Liver (tissue), 9 donors: ENCODE measurements around the gene ARL5B. TPM values are rescaled to one million over a fixed set of nuclear protein-coding genes. Genes with fewer than 3 reads are reported as not detected.

Experiments
- DNase-seq: peaks from one replicate; pipeline ENCODE4 v3.0.0-alpha.2; 2017; ENCODE audit warnings: low spot score
- H3K27ac ChIP-seq, 2 donors: one replicate each; pipeline ENCODE4 v1.7.0; 2013; ENCODE audit warnings: inconsistent platforms in 2 of 2, low read length in 2 of 2, control low read depth in 1 of 2, low read depth in 1 of 2, mild to moderate bottlenecking in 1 of 2
- H3K27me3 ChIP-seq, 4 donors: one replicate each; pipeline versions ENCODE4 v1.6.1 to v1.7.0; 2013; ENCODE audit warnings: low read length in 3 of 4, inconsistent platforms in 1 of 4, mild to moderate bottlenecking in 1 of 4, moderate library complexity in 1 of 4; ENCODE audit not compliant: control insufficient read depth in 4 of 4, insufficient read depth in 4 of 4
- H3K36me3 ChIP-seq, 4 donors: one replicate each; pipeline versions ENCODE4 v1.6.1 to v1.7.0; 2013; ENCODE audit warnings: low read length in 3 of 4, mild to moderate bottlenecking in 3 of 4, low read depth in 1 of 4, moderate library complexity in 1 of 4; ENCODE audit not compliant: control insufficient read depth in 4 of 4, insufficient read depth in 3 of 4
- H3K4me1 ChIP-seq, 4 donors: one replicate each; pipeline versions ENCODE4 v1.6.1 to v1.7.0; 2013; ENCODE audit warnings: low read length in 3 of 4, mild to moderate bottlenecking in 3 of 4, moderate library complexity in 1 of 4; ENCODE audit not compliant: control insufficient read depth in 4 of 4, insufficient read depth in 4 of 4
- H3K4me3 ChIP-seq, 3 donors: one replicate each; pipeline versions ENCODE4 v1.6.1 to v1.7.0; 2013; ENCODE audit warnings: low read length in 3 of 3, control low read depth in 1 of 3, low read depth in 1 of 3, mild to moderate bottlenecking in 1 of 3
- H3K9ac ChIP-seq, 2 donors: one replicate each; pipeline ENCODE4 v1.7.0; 2013; ENCODE audit warnings: low read length in 2 of 2, mild to moderate bottlenecking in 2 of 2, moderate library complexity in 2 of 2, control low read depth in 1 of 2, low read depth in 1 of 2
- H3K9me3 ChIP-seq, 4 donors: one replicate each; pipeline versions ENCODE4 v1.6.1 to v1.7.0; 2013; ENCODE audit warnings: low read length in 3 of 4; ENCODE audit not compliant: control insufficient read depth in 4 of 4
- EGR1 ChIP-seq, 2 donors: IDR thresholded peaks; 2 replicates each; pipeline ENCODE4 v1.6.1; 2016 to 2018; ENCODE audit warnings: antibody characterized with exemption in 2 of 2, low read depth in 2 of 2
- FOXA1 ChIP-seq: IDR thresholded peaks from 2 replicates; pipeline ENCODE4 v1.6.1; 2016; ENCODE audit warnings: antibody characterized with exemption
- FOXA2 ChIP-seq: IDR thresholded peaks from 2 replicates; pipeline ENCODE4 v1.6.1; 2016; ENCODE audit warnings: antibody characterized with exemption
- GABPA ChIP-seq, 2 donors: IDR thresholded peaks in 1 of 2; conservative IDR thresholded peaks in 1 of 2; 2 replicates each; pipeline ENCODE4 v1.6.1; 2016; ENCODE audit warnings: antibody characterized with exemption in 2 of 2, mild to moderate bottlenecking in 1 of 2, moderate library complexity in 1 of 2
- HNF4A ChIP-seq, 2 donors: conservative IDR thresholded peaks; 2 replicates each; pipeline ENCODE4 v1.6.1; 2016; ENCODE audit warnings: antibody characterized with exemption in 2 of 2, mild to moderate bottlenecking in 2 of 2
- HNF4G ChIP-seq: IDR thresholded peaks from 2 replicates; pipeline ENCODE4 v1.6.1; 2016; ENCODE audit warnings: antibody characterized with exemption
- JUND ChIP-seq, 2 donors: IDR thresholded peaks; 2 replicates each; pipeline ENCODE4 v1.6.1; 2016; ENCODE audit warnings: antibody characterized with exemption in 2 of 2
- MAX ChIP-seq: IDR thresholded peaks from 2 replicates; pipeline ENCODE4 v1.6.1; 2016; ENCODE audit warnings: antibody characterized with exemption
- NR2F2 ChIP-seq: IDR thresholded peaks from 2 replicates; pipeline ENCODE4 v1.6.1; 2016; ENCODE audit warnings: antibody characterized with exemption
- RAD21 ChIP-seq, 2 donors: IDR thresholded peaks; 2 replicates each; pipeline ENCODE4 v1.6.1; 2016; ENCODE audit warnings: antibody characterized with exemption in 2 of 2, mild to moderate bottlenecking in 2 of 2
- RXRA ChIP-seq, 2 donors: IDR thresholded peaks; 2 replicates each; pipeline ENCODE4 v1.6.1; 2017 to 2018; ENCODE audit warnings: antibody characterized with exemption in 2 of 2, mild to moderate bottlenecking in 1 of 2
- SP1 ChIP-seq: IDR thresholded peaks from 2 replicates; pipeline ENCODE4 v1.6.1; 2018; ENCODE audit warnings: antibody characterized with exemption, mild to moderate bottlenecking
- TAF1 ChIP-seq: conservative IDR thresholded peaks from 2 replicates; pipeline ENCODE4 v1.6.1; 2016; ENCODE audit warnings: antibody characterized with exemption, mild to moderate bottlenecking
- WGBS: extraction: QIAGEN DNeasy Blood & Tissue Kit; methylation state at CpG from one replicate; pipeline ENCODE4 v1.1.7; 2013; 5-methylcytosine and 5-hydroxymethylcytosine counted together
- polyA plus RNA-seq, 2 donors: library from polyadenylated mRNA; stranded (reverse) in 1 of 2; unstranded in 1 of 2; fragments of 200-250 nt in 1 of 2; fragments of >200 nt in 1 of 2; fragmentation: Nextera tagmentation in 1 of 2; extraction: Ambion mirVana in 1 of 2; gene quantifications; one replicate each; pipeline versions ENCODE4 v1.2.1 to v1.2.3, GENCODE V29; 2013 to 2015
- total RNA-seq, 2 donors: library from RNA; depleted of rRNA; stranded (reverse); fragments of >200 nt; gene quantifications; one replicate each; pipeline ENCODE4 v1.2.3, GENCODE V29; 2014
- TF ChIP-seq, protein P1 (sequence below): IDR thresholded peaks from 2 replicates; pipeline ENCODE4 v1.6.1; 2016; ENCODE audit warnings: antibody characterized with exemption
- TF ChIP-seq, protein P2 (sequence below): fragments of 150-350 bp; IDR thresholded peaks from 2 replicates; pipeline ENCODE4 v1.5.1; 2017; ENCODE audit warnings: improper control_type of control experiment, low read depth, low read length; ENCODE audit not compliant: missing input control
- TF ChIP-seq, protein P3 (sequence below): IDR thresholded peaks from 2 replicates; pipeline ENCODE4 v1.6.1; 2016; ENCODE audit warnings: antibody characterized with exemption, mild to moderate bottlenecking
- donor health status: healthy.
- donor health status: healthy.
- donor health status: healthy.
- donor health status: healthy.
- donor health status: healthy.

The ARL5B gene
- total and polyA plus RNA-seq, 4 donors: 5.2 to 19.5 (median 12.3) TPM

DNA sequence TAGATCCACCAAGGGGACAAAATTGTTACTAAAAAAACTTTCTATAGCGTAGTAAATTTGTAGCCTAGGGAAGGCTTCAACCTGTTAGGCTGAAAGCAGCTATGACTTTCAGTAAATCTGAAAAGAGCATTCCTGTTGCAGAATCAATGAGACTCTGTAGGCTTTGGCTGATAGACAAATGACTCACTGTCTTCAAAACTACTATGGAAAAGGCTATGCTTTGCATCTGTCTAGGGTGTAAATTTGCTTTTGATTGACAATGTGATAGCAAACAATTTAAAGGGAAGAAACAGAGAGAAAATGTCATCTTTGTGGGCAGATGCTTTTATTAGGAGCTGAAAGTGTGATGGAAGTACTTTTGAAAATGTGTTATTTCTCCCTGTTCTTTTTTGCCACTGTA, 60.6 kb downstream of the ARL5B start:
- H3K9me3 ChIP-seq: no peaks in the 10 kb centered on the region
- H3K9ac ChIP-seq: no peak overlapping the region
- H3K27me3 ChIP-seq: peaks cover 0 to 3% (median 0%) of the 10 kb centered on the region in 4 donors
- 82% methylated on average over 1 of the region's 1 CpG for WGBS
- H3K4me1 ChIP-seq: no peaks in the 10 kb centered on the region
- H3K4me3 ChIP-seq: no peak overlapping the region
- no peak overlapping the region for H3K27ac ChIP-seq
- no peaks in the 10 kb centered on the region for H3K36me3 ChIP-seq
- TF ChIP-seq, protein P1, sequence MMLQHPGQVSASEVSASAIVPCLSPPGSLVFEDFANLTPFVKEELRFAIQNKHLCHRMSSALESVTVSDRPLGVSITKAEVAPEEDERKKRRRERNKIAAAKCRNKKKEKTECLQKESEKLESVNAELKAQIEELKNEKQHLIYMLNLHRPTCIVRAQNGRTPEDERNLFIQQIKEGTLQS: no peak
- no peak for TF ChIP-seq TAF1
- TF ChIP-seq GABPA (IDR thresholded peaks at IDR 0.05 in 1 of 2, conservative IDR thresholded peaks at IDR 0.05 in 1 of 2): no peak
- TF ChIP-seq FOXA2: no peak
- TF ChIP-seq NR2F2: no peak
- TF ChIP-seq RXRA (IDR thresholded peaks at IDR 0.05): no peak
- no peak for DNase-seq

- no peak overlapping the region for H3K9ac ChIP-seq
- no peaks in the 10 kb centered on the region for H3K36me3 ChIP-seq
- H3K27me3 ChIP-seq: peaks cover 0 to 3% (median 0%) of the 10 kb centered on the region in 4 donors
- H3K9me3 ChIP-seq: no peaks in the 10 kb centered on the region
- H3K4me3 ChIP-seq: no peak overlapping the region
- H3K4me1 ChIP-seq: no peaks in the 10 kb centered on the region
- no peak overlapping the region for H3K27ac ChIP-seq
- TF ChIP-seq JUND (IDR thresholded peaks at IDR 0.05) (no peak), TAF1 (no peak), EGR1 (IDR thresholded peaks at IDR 0.05; ENCODE audit: low read depth in 2 of 2) (no peak), RAD21 (IDR thresholded peaks at IDR 0.05) (no peak), SP1 (no peak), FOXA1 (no peak), NR2F2 (no peak), RXRA (IDR thresholded peaks at IDR 0.05) (no peak)
- TF ChIP-seq, protein P2, sequence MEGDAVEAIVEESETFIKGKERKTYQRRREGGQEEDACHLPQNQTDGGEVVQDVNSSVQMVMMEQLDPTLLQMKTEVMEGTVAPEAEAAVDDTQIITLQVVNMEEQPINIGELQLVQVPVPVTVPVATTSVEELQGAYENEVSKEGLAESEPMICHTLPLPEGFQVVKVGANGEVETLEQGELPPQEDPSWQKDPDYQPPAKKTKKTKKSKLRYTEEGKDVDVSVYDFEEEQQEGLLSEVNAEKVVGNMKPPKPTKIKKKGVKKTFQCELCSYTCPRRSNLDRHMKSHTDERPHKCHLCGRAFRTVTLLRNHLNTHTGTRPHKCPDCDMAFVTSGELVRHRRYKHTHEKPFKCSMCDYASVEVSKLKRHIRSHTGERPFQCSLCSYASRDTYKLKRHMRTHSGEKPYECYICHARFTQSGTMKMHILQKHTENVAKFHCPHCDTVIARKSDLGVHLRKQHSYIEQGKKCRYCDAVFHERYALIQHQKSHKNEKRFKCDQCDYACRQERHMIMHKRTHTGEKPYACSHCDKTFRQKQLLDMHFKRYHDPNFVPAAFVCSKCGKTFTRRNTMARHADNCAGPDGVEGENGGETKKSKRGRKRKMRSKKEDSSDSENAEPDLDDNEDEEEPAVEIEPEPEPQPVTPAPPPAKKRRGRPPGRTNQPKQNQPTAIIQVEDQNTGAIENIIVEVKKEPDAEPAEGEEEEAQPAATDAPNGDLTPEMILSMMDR: no peak
- TF ChIP-seq, protein P1: no peak
- DNase-seq: no peak
- 72% methylated on average over 8 of the region's 9 CpGs for WGBS
Measured at GRCh38 chr10:18721067-18721466, 61.8 kb downstream of the ARL5B start.

- Histone ChIP-seq H3K27me3 (peaks cover 0 to 3% (median 0%) of the 10 kb centered on the region in 4 donors), H3K9me3 (no peaks in the 10 kb centered on the region), H3K36me3 (no peaks in the 10 kb centered on the region), H3K27ac (no peak overlapping the region), H3K9ac (no peak overlapping the region), H3K4me3 (no peak overlapping the region), H3K4me1 (no peaks in the 10 kb centered on the region)
- no peak for DNase-seq
- WGBS: 39% methylated on average over 3 of the region's 3 CpGs
- TF ChIP-seq, protein P1: no peak
- TF ChIP-seq TAF1: no peak
- no peak for TF ChIP-seq RAD21 (IDR thresholded peaks at IDR 0.05)
- TF ChIP-seq, protein P2: no peak
- TF ChIP-seq, protein P3, sequence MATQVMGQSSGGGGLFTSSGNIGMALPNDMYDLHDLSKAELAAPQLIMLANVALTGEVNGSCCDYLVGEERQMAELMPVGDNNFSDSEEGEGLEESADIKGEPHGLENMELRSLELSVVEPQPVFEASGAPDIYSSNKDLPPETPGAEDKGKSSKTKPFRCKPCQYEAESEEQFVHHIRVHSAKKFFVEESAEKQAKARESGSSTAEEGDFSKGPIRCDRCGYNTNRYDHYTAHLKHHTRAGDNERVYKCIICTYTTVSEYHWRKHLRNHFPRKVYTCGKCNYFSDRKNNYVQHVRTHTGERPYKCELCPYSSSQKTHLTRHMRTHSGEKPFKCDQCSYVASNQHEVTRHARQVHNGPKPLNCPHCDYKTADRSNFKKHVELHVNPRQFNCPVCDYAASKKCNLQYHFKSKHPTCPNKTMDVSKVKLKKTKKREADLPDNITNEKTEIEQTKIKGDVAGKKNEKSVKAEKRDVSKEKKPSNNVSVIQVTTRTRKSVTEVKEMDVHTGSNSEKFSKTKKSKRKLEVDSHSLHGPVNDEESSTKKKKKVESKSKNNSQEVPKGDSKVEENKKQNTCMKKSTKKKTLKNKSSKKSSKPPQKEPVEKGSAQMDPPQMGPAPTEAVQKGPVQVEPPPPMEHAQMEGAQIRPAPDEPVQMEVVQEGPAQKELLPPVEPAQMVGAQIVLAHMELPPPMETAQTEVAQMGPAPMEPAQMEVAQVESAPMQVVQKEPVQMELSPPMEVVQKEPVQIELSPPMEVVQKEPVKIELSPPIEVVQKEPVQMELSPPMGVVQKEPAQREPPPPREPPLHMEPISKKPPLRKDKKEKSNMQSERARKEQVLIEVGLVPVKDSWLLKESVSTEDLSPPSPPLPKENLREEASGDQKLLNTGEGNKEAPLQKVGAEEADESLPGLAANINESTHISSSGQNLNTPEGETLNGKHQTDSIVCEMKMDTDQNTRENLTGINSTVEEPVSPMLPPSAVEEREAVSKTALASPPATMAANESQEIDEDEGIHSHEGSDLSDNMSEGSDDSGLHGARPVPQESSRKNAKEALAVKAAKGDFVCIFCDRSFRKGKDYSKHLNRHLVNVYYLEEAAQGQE: no peak
- TF ChIP-seq NR2F2: no peak
- no peak for TF ChIP-seq HNF4A (conservative IDR thresholded peaks at IDR 0.05)
- no peak for TF ChIP-seq MAX
- no peak for TF ChIP-seq HNF4G
Measured at GRCh38 chr10:18723801-18724200, 64.6 kb downstream of the ARL5B start.
